ENCODE data around the gene OR52K1. TPM values are rescaled to one million over a fixed set of nuclear protein-coding genes. Genes with fewer than 3 reads are reported as not detected.

The OR52K1 gene
- total RNA-seq, 1 donor from 2014 or later: 0.04 TPM

Other genes starting within 250 kb of the OR52K1 start
- gene OR52B4, start 114.3 kb upstream of the OR52K1 start, total RNA-seq: 0.45 TPM
- 17.6 TPM for gene TRIM21, start 88.9 kb upstream of the OR52K1 start, total RNA-seq
- 0.49 TPM for gene OR52K2, start 33.4 kb upstream of the OR52K1 start, total RNA-seq
- not detected for gene OR52M1, start 62.5 kb downstream of the OR52K1 start, total RNA-seq
- not detected for gene OR52I2, start 99.1 kb downstream of the OR52K1 start, total RNA-seq
- gene OR52I1, start 111.4 kb downstream of the OR52K1 start, total RNA-seq: 0.13 TPM
- 14.2 TPM for gene TRIM68, start 125.6 kb downstream of the OR52K1 start, total RNA-seq
- not detected for gene OR51D1, start 154.8 kb downstream of the OR52K1 start, total RNA-seq
- 1.4 TPM for gene OR51E1, start 161.3 kb downstream of the OR52K1 start, total RNA-seq
- gene OR51E2, start 215.2 kb downstream of the OR52K1 start, total RNA-seq: 0.45 TPM
- not detected for gene MMP26, start 222.1 kb downstream of the OR52K1 start, total RNA-seq

Data from sciatic nerve (tissue), 1 donor.